Right atrium auricular region (tissue), 2 donors: ENCODE measurements around the gene AGXT2. TPM values are rescaled to one million over a fixed set of nuclear protein-coding genes. Genes with fewer than 3 reads are reported as not detected.

ENCODE experiments used
- DNase-seq: peaks from one replicate; pipeline ENCODE4 v3.0.0-alpha.2; 2019; ENCODE audit warnings: low spot score
- H3K27ac ChIP-seq, 2 donors: fragments of 200-600 bp; sonication (generic); 1 replicate in 1 of 2; 2 replicates in 1 of 2; pipeline ENCODE4 v1.5.1; 2016 to 2019
- H3K27me3 ChIP-seq, 2 donors: fragments of 200-600 bp; sonication (generic); one replicate each; pipeline versions ENCODE4 v1.5.1 to v1.6.0; 2017 to 2019
- H3K36me3 ChIP-seq: fragments of 200-600 bp; sonication (generic); one replicate; pipeline ENCODE4 v1.5.1; 2016
- H3K4me1 ChIP-seq, 2 donors: fragments of 200-600 bp; sonication (generic); one replicate each; pipeline versions ENCODE4 v1.5.1 to v1.6.0; 2017 to 2019
- H3K4me3 ChIP-seq, 2 donors: fragments of 200-600 bp; sonication (generic); 1 replicate in 1 of 2; 2 replicates in 1 of 2; pipeline ENCODE4 v1.5.1; 2017 to 2019; ENCODE audit warnings: mild to moderate bottlenecking in 1 of 2, moderate library complexity in 1 of 2
- H3K9me3 ChIP-seq, 2 donors: fragments of 200-600 bp; sonication (generic); one replicate each; pipeline ENCODE4 v1.5.1; 2019
- CTCF ChIP-seq, 2 donors: fragments of 200-600 bp; sonication (generic); IDR thresholded peaks; one replicate each; pipeline ENCODE4 v1.5.1; 2019; ENCODE audit warnings: antibody characterized with exemption in 2 of 2
- total RNA-seq, 2 donors: library from RNA; depleted of rRNA; stranded (reverse); fragments of >200 nt; gene quantifications; one replicate each; pipeline ENCODE4 v1.1.0, GENCODE V29; 2016

AGXT2 gene
- total RNA-seq, 2 donors from 2014 or later: not detected

- no peaks in the 10 kb centered on the region for H3K27me3 ChIP-seq
- H3K36me3 ChIP-seq: no peaks in the 10 kb centered on the region
These were observed 22.7 kb downstream of the AGXT2 start for GRCh38 chr5:35024911-35025510.

GRCh38 chr5:35023391-35024178, 24.2 kb downstream of the AGXT2 start:
- Histone ChIP-seq H3K9me3 (no peaks in the 10 kb centered on the region), H3K27ac (peak overlapping the region in 1 of 2 donors; percentile 18), H3K4me3 (no peak overlapping the region), H3K36me3 (no peaks in the 10 kb centered on the region), H3K27me3 (no peaks in the 10 kb centered on the region), H3K4me1 (no peaks in the 10 kb centered on the region)
- no peak for TF ChIP-seq CTCF (IDR thresholded peaks at IDR 0.05)
- no peak for DNase-seq

More at GRCh38 chr5:35024911-35025510, 22.7 kb downstream of the AGXT2 start:
- no peak for DNase-seq
- H3K4me1 ChIP-seq: no peaks in the 10 kb centered on the region
- no peak for TF ChIP-seq CTCF (IDR thresholded peaks at IDR 0.05)
- no peaks in the 10 kb centered on the region for H3K9me3 ChIP-seq
- peak overlapping the region in 1 of 2 donors; percentile 75 for H3K27ac ChIP-seq
- H3K4me3 ChIP-seq: no peak overlapping the region

GRCh38 chr5:35016174-35017051, 31.3 kb downstream of the AGXT2 start:
- Histone ChIP-seq H3K27me3 (no peaks in the 10 kb centered on the region), H3K9me3 (no peaks in the 10 kb centered on the region), H3K4me1 (no peaks in the 10 kb centered on the region), H3K4me3 (no peak overlapping the region), H3K36me3 (no peaks in the 10 kb centered on the region), H3K27ac (no peak overlapping the region)
- no peak for DNase-seq
- TF ChIP-seq CTCF (IDR thresholded peaks at IDR 0.05): no peak

- H3K27me3 ChIP-seq: no peaks in the 10 kb centered on the region
- no peaks in the 10 kb centered on the region for H3K9me3 ChIP-seq
- no peak overlapping the region for H3K4me3 ChIP-seq
- no peaks in the 10 kb centered on the region for H3K36me3 ChIP-seq
- DNase-seq: no peak
- H3K4me1 ChIP-seq: no peaks in the 10 kb centered on the region
- TF ChIP-seq CTCF (IDR thresholded peaks at IDR 0.05): no peak
- H3K27ac ChIP-seq: no peak overlapping the region
These were observed 32.7 kb downstream of the AGXT2 start for GRCh38 chr5:35015063-35015462.

GRCh38 chr5:35012796-35013195, 35.0 kb downstream of the AGXT2 start:
- peak; percentile 63 for DNase-seq
- Histone ChIP-seq H3K4me3 (no peak overlapping the region), H3K27ac (peak overlapping the region; percentile 39 to 76), H3K36me3 (no peaks in the 10 kb centered on the region), H3K9me3 (no peaks in the 10 kb centered on the region), H3K27me3 (no peaks in the 10 kb centered on the region), H3K4me1 (no peaks in the 10 kb centered on the region)
- no peak for TF ChIP-seq CTCF (IDR thresholded peaks at IDR 0.05)
